Neuronal stem cell (in vitro differentiated cells): Measurements from ENCODE around the gene UGCG.

Experiments
- DNase-seq: peaks from one replicate; pipeline ENCODE4 v3.0.0-alpha.2; 2013; ENCODE audit warnings: low spot score
- H2AFZ ChIP-seq: one replicate; pipeline ENCODE4 v1.6.1; 2013; ENCODE audit warnings: mild to moderate bottlenecking, low read length, inconsistent platforms
- H2AK5ac ChIP-seq: 2 replicates; pipeline ENCODE4 v1.6.1; 2013; ENCODE audit warnings: low read depth, mild to moderate bottlenecking, inconsistent platforms, low read length, moderate library complexity, mixed read lengths
- H2BK120ac ChIP-seq: 2 replicates; pipeline ENCODE4 v1.6.1; 2013; ENCODE audit warnings: low read depth, mild to moderate bottlenecking, inconsistent platforms, low read length, moderate library complexity, mixed read lengths
- H2BK12ac ChIP-seq: one replicate; pipeline ENCODE4 v1.6.1; 2013; ENCODE audit warnings: low read length, inconsistent platforms
- H2BK15ac ChIP-seq: 2 replicates; pipeline ENCODE4 v1.6.1; 2013; ENCODE audit warnings: mild to moderate bottlenecking, low read length, inconsistent platforms, mixed read lengths
- H2BK5ac ChIP-seq: one replicate; pipeline ENCODE4 v1.6.1; 2013; ENCODE audit warnings: inconsistent platforms, mild to moderate bottlenecking, low read length, moderate library complexity
- H3K14ac ChIP-seq: one replicate; pipeline ENCODE4 v1.6.1; 2013; ENCODE audit warnings: low read length, inconsistent platforms
- H3K18ac ChIP-seq: 2 replicates; pipeline ENCODE4 v1.6.1; 2013; ENCODE audit warnings: low read length, inconsistent platforms
- H3K23ac ChIP-seq: 2 replicates; pipeline ENCODE4 v1.6.1; 2013; ENCODE audit warnings: low read depth, mild to moderate bottlenecking, mixed read lengths, low read length, inconsistent platforms; ENCODE audit not compliant: poor library complexity
- H3K27ac ChIP-seq: replicated peaks from 3 replicates; pipeline ENCODE4 v1.5.1; 2013; ENCODE audit warnings: low read length, inconsistent platforms
- H3K27me3 ChIP-seq, 3 experiments: 2 replicates each; pipeline ENCODE4 v1.6.1; 2013; ENCODE audit warnings: low read length in 3 of 3, mild to moderate bottlenecking in 2 of 3, inconsistent platforms in 1 of 3, low read depth in 1 of 3, mixed read lengths in 1 of 3, moderate library complexity in 1 of 3; ENCODE audit not compliant: control insufficient read depth in 3 of 3, insufficient read depth in 3 of 3
- H3K36me3 ChIP-seq, 2 donors: replicated peaks in 1 of 2; 2 replicates each; pipeline ENCODE4 v1.6.1; 2013; ENCODE audit warnings: low read length in 2 of 2; ENCODE audit not compliant: control insufficient read depth in 2 of 2, insufficient read depth in 2 of 2
- H3K4ac ChIP-seq: 2 replicates; pipeline ENCODE4 v1.6.1; 2013; ENCODE audit warnings: inconsistent platforms, mild to moderate bottlenecking, low read length, moderate library complexity
- H3K4me1 ChIP-seq, 2 donors: 1 replicate in 1 of 2; 2 replicates in 1 of 2; pipeline ENCODE4 v1.6.1; 2013; ENCODE audit warnings: low read length in 2 of 2, low read depth in 1 of 2; ENCODE audit not compliant: control insufficient read depth in 2 of 2, insufficient read depth in 1 of 2
- H3K4me2 ChIP-seq: one replicate; pipeline ENCODE4 v1.6.1; 2013; ENCODE audit warnings: mild to moderate bottlenecking, low read length, inconsistent platforms; ENCODE audit not compliant: insufficient read depth, poor library complexity, severe bottlenecking
- H3K4me3 ChIP-seq, 2 donors: 2 replicates each; pipeline ENCODE4 v1.5.1; 2013; ENCODE audit warnings: low read length in 2 of 2, mild to moderate bottlenecking in 2 of 2, inconsistent platforms in 1 of 2, moderate library complexity in 1 of 2
- H3K79me1 ChIP-seq: one replicate; pipeline ENCODE4 v1.6.1; 2013; ENCODE audit warnings: low read depth, mild to moderate bottlenecking, inconsistent platforms, low read length, moderate library complexity
- H3K9ac ChIP-seq: one replicate; pipeline ENCODE4 v1.6.1; 2013; ENCODE audit warnings: mild to moderate bottlenecking, low read depth, low read length, inconsistent platforms; ENCODE audit not compliant: poor library complexity
- H3K9me3 ChIP-seq, 2 donors: replicated peaks in 1 of 2; 2 replicates each; pipeline versions ENCODE3 to v1.6.1; 2013; ENCODE audit warnings: low read length in 2 of 2, mild to moderate bottlenecking in 2 of 2, inconsistent platforms in 1 of 2, low read depth in 1 of 2, mixed read lengths in 1 of 2, moderate library complexity in 1 of 2; ENCODE audit not compliant: control insufficient read depth in 2 of 2, insufficient read depth in 1 of 2
- H4K8ac ChIP-seq: one replicate; pipeline ENCODE4 v1.6.1; 2013; ENCODE audit warnings: low read depth, mild to moderate bottlenecking, inconsistent platforms, low read length, moderate library complexity
- H4K91ac ChIP-seq: one replicate; pipeline ENCODE4 v1.6.1; 2013; ENCODE audit warnings: low read length, low read depth, mild to moderate bottlenecking, inconsistent platforms; ENCODE audit not compliant: poor library complexity
- WGBS, 2 donors: extraction: QIAGEN DNeasy Blood & Tissue Kit; methylation state at CpG; one replicate each; pipeline ENCODE4 v1.1.7; 2013; ENCODE audit warnings: missing lambda C conversion rate in 2 of 2, mixed read lengths in 1 of 2; ENCODE audit not compliant: insufficient read length in 2 of 2, insufficient replicate concordance in 1 of 2; ENCODE audit errors: extremely low coverage in 2 of 2; 5-methylcytosine and 5-hydroxymethylcytosine counted together

Gene UGCG

GRCh38 chr9:111961575-111961974 lies 65.0 kb downstream of the UGCG start:
- no peak overlapping the region for H2AFZ ChIP-seq
- H2BK120ac ChIP-seq = no peak overlapping the region
- no peak overlapping the region for H3K18ac ChIP-seq
- no peak overlapping the region for H3K9ac ChIP-seq
- no peak overlapping the region for H3K4me2 ChIP-seq
- H3K4ac ChIP-seq = no peak overlapping the region
- no peak overlapping the region for H3K14ac ChIP-seq
- H3K36me3 ChIP-seq = no peaks in the 10 kb centered on the region
- H3K4me3 ChIP-seq = no peak overlapping the region
- peaks cover 0 to 18% (median 0%) of the 10 kb centered on the region in 3 experiments for H3K27me3 ChIP-seq
- no peak overlapping the region for H2BK12ac ChIP-seq
- no peaks in the 10 kb centered on the region for H3K9me3 ChIP-seq
- WGBS, 2 donors = no CpG with 5 or more reads among the region's 5 CpGs
- no peak for DNase-seq
- H2BK5ac ChIP-seq = no peak overlapping the region
- H3K79me1 ChIP-seq = no peaks in the 10 kb centered on the region
- H3K4me1 ChIP-seq = peaks cover 1% of the 10 kb centered on the region in 2 donors
- no peak overlapping the region for H2BK15ac ChIP-seq
- no peak overlapping the region for H3K27ac ChIP-seq
- H2AK5ac ChIP-seq = no peak overlapping the region
- H4K8ac ChIP-seq = no peak overlapping the region
- H4K91ac ChIP-seq = no peak overlapping the region
- no peak overlapping the region for H3K23ac ChIP-seq

- peaks cover 0 to 18% (median 0%) of the 10 kb centered on the region in 3 experiments for H3K27me3 ChIP-seq
Measured at GRCh38 chr9:111962021-111962420, 65.4 kb downstream of the UGCG start.

GRCh38 chr9:111963995-111964394 lies 67.4 kb downstream of the UGCG start:
- H3K79me1 ChIP-seq = no peaks in the 10 kb centered on the region
- H3K4me2 ChIP-seq = no peak overlapping the region
- WGBS, 2 donors = no CpG with 5 or more reads among the region's 2 CpGs
- H2BK12ac ChIP-seq = no peak overlapping the region
- no peak overlapping the region for H3K27ac ChIP-seq
- H3K4me1 ChIP-seq = no peaks in the 10 kb centered on the region
- H3K14ac ChIP-seq = no peak overlapping the region
- no peak for DNase-seq
- H3K18ac ChIP-seq = no peak overlapping the region
- H2BK120ac ChIP-seq = no peak overlapping the region
- H3K4me3 ChIP-seq = no peak overlapping the region
- H3K9me3 ChIP-seq = no peaks in the 10 kb centered on the region
- H2AK5ac ChIP-seq = no peak overlapping the region
- H3K27me3 ChIP-seq = peaks cover 0 to 17% (median 0%) of the 10 kb centered on the region in 3 experiments
- no peak overlapping the region for H2BK5ac ChIP-seq
- no peak overlapping the region for H4K8ac ChIP-seq
- H3K36me3 ChIP-seq = no peaks in the 10 kb centered on the region
- H2BK15ac ChIP-seq = no peak overlapping the region
- H4K91ac ChIP-seq = no peak overlapping the region
- H2AFZ ChIP-seq = no peak overlapping the region
- H3K9ac ChIP-seq = no peak overlapping the region
- no peak overlapping the region for H3K4ac ChIP-seq
- no peak overlapping the region for H3K23ac ChIP-seq

More at GRCh38 chr9:111962021-111962420, 65.4 kb downstream of the UGCG start:
- H2BK5ac ChIP-seq = no peak overlapping the region
- H3K23ac ChIP-seq = no peak overlapping the region
- no peak overlapping the region for H2BK15ac ChIP-seq
- H2AK5ac ChIP-seq = no peak overlapping the region
- H3K4ac ChIP-seq = no peak overlapping the region
- H3K27ac ChIP-seq = no peak overlapping the region
- no peaks in the 10 kb centered on the region for H3K36me3 ChIP-seq
- no peak overlapping the region for H2BK120ac ChIP-seq
- H3K4me1 ChIP-seq = peaks cover 1% of the 10 kb centered on the region in 2 donors
- H3K9ac ChIP-seq = no peak overlapping the region
- H3K9me3 ChIP-seq = no peaks in the 10 kb centered on the region
- no peaks in the 10 kb centered on the region for H3K79me1 ChIP-seq
- WGBS, 2 donors = no CpG with 5 or more reads among the region's 6 CpGs
- no peak overlapping the region for H3K4me2 ChIP-seq
- H2AFZ ChIP-seq = no peak overlapping the region
- no peak overlapping the region for H4K91ac ChIP-seq
- no peak overlapping the region for H4K8ac ChIP-seq
- no peak overlapping the region for H2BK12ac ChIP-seq
- no peak overlapping the region for H3K14ac ChIP-seq
- H3K18ac ChIP-seq = no peak overlapping the region
- H3K4me3 ChIP-seq = no peak overlapping the region
- DNase-seq = no peak

- no peak overlapping the region for H2AFZ ChIP-seq
- H3K27ac ChIP-seq = no peak overlapping the region
- no peak overlapping the region for H3K4ac ChIP-seq
- no peak for DNase-seq
- no CpG with 5 or more reads among the region's 5 CpGs for WGBS, 2 donors
- H3K36me3 ChIP-seq = no peaks in the 10 kb centered on the region
- no peaks in the 10 kb centered on the region for H3K4me1 ChIP-seq
- no peak overlapping the region for H3K23ac ChIP-seq
- no peaks in the 10 kb centered on the region for H3K9me3 ChIP-seq
- no peak overlapping the region for H2BK5ac ChIP-seq
- no peak overlapping the region for H3K18ac ChIP-seq
- H3K4me3 ChIP-seq = no peak overlapping the region
- no peak overlapping the region for H2AK5ac ChIP-seq
- H2BK120ac ChIP-seq = no peak overlapping the region
- H3K4me2 ChIP-seq = no peak overlapping the region
- no peak overlapping the region for H3K9ac ChIP-seq
- no peak overlapping the region for H3K14ac ChIP-seq
- no peak overlapping the region for H4K91ac ChIP-seq
- H2BK15ac ChIP-seq = no peak overlapping the region
- H2BK12ac ChIP-seq = no peak overlapping the region
- peaks cover 0 to 4% (median 0%) of the 10 kb centered on the region in 3 experiments for H3K27me3 ChIP-seq
- H4K8ac ChIP-seq = no peak overlapping the region
- H3K79me1 ChIP-seq = no peaks in the 10 kb centered on the region
Measured at GRCh38 chr9:111965566-111966019, 69.0 kb downstream of the UGCG start.
